GM19025 (cell line): ENCODE results near the gene MLKL.
"Not testable (repeated sequence)": the region's sequence is repeated elsewhere in the genome, so short reads cannot be mapped to it uniquely, and the experiment has no call there.

Experiments
- ATAC-seq: cut with Tn5 transposase; IDR thresholded peaks from one replicate; pipeline ENCODE4 v1.9.1; 2021; ENCODE audit warnings: mild to moderate bottlenecking, low read depth, moderate library complexity; ENCODE audit not compliant: unreplicated experiment

Gene MLKL

DNA sequence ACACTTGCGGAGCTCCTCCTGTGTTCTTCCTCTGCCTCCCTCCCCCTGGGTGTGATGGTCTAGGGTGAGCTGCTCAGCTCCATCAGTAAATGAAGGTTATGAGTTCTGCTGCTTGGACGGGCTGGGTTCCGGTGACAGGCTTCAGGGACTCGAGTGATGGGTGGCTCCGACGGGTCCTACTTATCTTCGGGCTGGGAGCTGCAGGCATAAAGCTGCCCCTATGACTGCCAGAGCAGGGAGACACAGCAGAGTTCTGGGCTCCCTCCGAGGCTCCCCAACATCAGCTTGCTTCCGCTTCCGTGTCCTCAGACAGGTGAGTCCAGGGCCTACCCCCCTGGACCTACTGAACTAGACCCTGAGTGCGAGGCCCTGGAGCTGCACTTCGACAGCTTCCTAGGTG is 11.3 kb upstream of the MLKL start:
- ATAC-seq = no peak

DNA sequence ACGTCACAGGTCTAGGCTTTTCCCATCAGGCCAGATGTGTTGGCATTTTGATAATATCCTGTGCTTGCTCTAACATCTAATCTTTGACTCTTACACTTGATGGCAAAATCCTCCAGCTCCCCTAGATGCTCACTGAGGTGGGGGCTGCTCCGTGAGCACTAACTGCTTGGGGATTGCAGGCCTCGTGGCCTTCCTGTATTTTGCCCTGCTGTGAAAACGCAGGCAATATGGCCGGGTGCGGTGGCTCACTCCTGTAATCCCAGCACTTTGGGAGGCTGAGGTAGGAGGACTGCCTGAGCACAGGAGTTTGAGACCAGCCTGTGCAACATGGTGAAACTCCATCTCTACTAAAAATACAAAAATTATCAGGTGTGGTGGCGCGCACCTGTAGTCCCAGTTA is 9.7 kb upstream of the MLKL start:
- no peak for ATAC-seq

DNA sequence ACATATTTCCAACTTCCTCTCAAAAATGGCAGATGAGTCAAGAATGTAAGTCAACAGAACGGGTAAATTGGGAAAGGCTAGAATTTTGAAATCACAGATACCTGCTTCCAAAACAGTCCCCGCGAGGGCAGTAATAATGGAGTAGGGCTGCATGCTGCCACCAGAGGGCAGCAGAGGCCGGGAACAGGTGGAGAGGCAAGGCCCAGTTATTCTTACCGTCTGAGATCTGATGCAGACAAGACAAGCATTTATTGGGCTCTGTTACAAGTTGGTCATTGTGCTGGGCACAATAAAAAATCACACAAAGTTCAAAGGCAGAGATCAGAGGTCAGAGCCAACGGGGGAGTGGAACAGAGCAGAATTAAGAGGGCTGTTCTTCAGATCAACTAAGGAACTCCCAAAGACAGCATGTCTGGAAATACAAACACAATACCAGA is 8.8 kb upstream of the MLKL start:
- no peak for ATAC-seq

DNA sequence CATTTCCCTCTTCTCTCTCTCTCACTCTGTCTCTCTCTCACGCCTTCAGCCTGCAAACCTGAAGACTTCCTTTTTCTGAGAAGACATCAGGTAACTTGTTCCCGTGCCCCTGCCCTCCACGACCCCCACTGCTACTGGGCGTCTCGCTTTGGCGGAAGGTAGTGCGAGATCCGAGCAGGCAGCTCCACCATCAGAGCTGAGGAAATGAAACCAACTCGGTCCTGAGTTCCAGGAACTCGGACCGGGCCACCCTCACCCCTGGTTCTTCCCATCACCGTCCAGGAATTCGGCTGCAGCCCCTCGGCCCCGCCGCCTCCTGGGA is 585 bp downstream of the MLKL start:
- peak; percentile 21 for ATAC-seq

DNA sequence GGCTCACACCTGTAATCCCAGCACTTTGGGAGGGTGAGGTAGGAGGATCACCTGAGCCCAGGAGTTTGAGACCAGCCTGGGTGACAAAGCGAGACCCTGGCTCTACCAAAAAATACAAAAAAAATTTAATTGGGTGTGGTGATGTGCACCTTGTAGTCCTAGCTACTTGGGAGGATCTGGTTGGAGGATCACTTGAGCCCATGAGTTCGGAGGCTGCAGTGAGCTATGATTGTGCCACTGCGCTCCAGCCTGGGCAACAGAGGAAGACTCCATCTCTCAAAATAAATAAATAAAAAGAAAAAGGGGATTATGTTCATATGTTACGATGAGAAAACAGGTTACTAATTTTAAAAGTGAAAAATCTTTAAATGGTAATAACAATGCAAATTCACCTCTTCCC is 996 bp downstream of the MLKL start:
- ATAC-seq = no peak

DNA sequence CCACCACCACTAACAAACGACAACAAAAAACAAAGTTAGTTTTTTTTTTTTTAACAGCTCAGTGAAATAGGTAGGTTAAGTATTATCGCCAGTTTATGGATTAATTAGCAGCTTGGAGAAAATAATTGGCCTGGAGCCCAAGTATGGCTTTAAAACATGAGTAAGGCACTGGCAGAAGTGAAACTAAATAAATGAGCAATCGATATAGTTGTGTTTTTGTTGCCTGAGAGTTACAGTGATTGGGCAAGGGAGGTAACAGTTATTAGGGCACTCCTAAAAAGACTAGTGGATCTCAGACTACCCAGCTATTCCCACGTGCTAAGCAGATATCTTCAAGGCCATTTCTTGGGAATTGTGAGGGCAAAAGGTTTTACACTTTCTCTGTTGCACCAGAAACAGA is 2.4 kb downstream of the MLKL start:
- ATAC-seq = no peak

DNA sequence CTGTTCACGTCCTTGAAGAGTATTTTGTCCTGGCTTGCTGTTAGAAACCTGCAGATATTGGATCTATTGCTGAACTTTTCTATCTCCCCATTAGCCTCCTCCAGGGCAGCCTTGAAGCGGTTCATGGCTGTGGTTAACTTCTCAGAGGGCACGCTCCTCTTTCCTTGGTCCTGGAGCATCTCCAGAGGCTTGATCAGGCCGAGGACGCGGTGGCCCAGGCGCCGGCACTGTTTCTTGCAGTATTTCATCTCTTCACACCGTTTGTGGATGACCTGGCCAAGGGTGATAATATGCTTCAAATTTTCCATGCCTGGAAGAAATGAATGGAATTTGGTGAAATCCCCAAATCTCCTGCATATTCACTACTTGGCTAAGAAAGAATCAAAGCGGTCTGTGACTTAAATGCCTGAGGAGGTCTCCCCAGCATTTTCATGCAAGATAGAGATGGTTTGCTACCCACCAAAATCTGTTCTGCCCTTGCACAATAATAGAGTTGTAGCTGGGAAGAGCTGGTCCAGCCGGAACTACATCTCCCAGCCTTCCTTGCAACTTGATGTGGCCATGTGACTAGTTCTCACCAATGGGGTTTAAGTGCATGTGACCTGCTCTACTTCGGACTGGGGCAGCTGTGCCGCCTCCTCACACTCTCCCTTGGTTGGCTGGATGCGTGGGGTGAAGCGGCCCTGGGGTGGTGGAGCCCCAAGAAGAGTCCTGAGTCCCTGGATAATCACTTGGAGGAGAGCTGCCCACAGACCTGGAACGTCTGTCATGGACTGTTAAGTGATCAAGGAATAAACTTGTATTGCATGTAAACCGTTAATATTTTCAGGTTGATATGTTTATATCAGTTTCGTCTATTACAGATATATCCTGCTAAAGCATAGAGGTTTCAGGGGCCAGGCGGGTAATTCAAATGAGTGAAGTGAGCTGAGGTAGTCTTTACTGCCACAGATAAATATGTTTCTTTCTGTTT is 4.9 kb downstream of the MLKL start:
- peak; percentile 74 for ATAC-seq

DNA sequence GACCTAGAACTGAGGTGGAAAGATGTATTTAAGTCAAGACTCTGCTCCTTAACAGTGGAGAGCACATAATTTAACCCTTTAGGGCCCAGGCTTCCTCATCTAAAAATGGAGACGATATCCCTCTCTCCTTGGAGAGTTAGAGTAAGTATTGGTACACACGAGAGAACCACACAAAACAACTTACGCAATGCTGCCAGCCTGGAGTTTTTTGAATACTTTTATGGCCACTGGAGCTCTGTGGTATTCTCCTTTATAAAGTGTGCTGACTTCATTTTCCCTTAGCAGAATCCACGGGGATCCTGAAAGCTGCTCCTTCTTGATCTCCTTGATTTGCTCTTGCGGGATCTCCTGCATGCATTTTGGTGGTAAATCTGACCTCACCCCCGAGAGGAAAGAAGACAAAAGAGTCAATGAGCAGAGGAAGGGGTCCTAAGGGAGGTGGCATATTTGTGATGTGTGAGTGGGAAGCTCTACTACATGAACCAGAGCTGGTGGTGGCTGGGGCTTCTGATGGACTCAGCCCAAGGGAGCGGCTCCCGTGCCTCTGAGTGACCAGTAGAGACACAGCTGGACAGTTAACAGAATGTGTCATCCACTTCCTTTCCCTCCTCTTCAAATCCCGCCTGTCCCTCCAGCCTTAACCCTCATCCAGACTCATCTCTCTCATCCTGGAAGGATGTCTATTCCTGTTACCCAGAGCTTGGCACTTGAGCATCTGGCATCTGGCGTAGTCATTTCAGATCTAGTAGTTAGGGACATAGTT is 9.4 kb downstream of the MLKL start:
- ATAC-seq = no peak

DNA sequence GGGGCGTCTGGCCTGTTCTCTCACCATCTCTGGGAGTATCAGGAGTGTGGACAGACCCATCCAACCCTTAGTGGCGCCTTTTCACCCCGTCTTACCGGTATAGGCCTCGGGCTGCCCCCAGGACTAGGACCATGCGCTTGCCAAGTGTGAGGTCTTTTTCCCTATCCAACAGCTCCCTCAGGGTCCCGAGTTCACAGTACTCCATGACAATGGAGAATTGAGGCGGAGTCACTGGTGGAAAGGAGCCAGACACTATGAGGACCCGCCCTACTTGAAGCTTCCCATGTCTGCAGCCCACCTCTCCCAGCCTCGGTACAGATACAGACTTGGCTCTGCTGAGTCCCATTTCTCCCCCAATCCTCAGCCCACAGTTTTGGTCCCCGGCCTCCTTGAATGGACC is 18.1 kb downstream of the MLKL start:
- no peak for ATAC-seq

DNA sequence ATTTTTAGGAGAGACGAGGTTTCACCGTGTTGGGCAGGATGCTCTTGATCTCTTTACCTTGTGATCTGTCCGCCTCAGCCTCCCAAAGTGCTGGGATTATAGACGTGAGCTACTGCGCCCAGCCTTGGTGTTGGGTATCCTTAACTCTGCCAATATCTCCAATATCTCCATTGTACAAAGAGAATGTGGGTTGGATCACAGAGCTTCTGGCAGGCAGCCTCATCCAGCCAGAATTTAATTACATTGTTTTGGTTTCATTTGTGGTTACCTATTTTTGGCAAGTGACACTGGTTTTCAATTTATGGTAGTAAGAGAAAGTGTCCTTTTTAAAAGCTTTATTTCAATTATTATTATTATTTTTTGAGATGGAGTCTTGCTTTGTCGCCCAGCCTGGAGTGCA is 20.0 kb downstream of the MLKL start:
- ATAC-seq = no peak

DNA sequence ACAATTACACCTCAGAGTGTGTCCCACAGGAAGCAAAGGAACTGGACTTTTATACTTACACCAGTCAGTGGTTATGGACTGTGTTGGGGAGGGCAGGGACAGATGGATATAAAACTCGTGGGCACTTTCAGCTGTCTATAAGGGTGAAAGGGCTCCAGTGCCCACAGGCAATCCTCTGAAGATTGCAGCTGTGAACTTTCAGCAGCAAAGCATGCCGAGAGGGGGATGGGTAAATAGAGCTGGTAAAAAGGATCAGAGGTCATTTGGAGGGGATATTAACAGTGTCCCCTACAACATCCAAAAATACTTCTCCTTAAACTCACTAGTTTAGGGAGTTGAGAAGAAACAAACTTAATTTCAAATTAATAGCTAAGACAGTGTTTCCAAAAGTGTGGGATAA is 20.7 kb downstream of the MLKL start:
- ATAC-seq = no peak

DNA sequence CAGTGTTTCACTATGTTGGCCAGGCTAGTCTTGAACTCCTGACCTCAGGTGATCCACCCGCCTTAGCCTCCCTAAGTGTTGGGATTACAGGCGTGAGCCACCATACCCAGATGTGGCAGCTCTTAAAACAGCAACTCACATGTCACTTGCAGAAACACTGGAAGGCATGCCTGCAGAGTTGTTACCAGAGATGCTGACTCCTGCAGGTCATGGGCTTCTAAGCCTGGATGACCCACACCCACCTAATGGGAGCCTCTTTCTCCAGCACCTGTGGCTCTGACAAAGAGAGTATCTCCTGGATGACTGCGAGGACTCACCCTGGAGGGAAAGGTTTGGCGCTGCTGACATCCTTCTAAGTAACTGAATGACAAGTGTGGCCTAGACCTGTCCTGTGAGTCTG is 22.8 kb downstream of the MLKL start:
- no peak for ATAC-seq

DNA sequence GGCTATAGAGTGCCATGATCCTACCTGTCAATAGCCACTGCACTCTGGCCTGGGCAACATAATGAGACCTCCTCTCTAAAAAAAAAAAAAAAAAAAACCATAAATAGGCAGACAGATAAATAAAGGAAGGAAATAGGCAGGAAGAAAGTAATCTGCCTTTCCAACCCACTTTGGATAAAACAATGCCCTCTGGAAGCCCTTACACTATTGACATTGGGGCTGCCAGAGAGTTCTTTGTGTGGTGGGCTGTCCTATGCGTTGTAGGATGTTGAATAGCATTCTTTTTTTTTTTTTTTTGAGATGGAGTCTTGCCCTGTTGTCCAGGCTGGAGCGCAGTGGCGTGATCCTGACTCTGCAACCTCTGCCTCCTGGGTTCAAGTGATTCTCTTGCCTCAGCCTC is 26.8 kb downstream of the MLKL start:
- no peak for ATAC-seq

DNA sequence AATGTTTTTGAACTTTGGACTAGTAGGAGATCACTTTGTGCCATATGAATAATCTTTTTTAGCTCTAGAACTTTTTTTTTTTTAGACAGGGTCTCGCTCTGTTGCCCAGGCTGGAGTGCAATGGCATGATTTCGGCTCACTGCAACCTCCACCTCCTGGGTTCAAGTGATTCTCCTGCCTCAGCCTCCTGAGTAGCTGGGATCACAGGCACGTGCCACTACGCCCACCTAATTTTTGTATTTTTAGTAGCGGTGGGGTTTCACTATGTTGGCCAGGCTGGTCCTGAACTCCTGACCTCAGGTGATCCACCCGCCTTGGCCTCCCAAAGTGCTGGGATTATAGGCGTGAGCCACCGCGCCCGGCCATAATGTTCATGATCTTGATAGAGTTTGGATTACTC is 31.8 kb downstream of the MLKL start:
- ATAC-seq = not testable (repeated sequence)

DNA sequence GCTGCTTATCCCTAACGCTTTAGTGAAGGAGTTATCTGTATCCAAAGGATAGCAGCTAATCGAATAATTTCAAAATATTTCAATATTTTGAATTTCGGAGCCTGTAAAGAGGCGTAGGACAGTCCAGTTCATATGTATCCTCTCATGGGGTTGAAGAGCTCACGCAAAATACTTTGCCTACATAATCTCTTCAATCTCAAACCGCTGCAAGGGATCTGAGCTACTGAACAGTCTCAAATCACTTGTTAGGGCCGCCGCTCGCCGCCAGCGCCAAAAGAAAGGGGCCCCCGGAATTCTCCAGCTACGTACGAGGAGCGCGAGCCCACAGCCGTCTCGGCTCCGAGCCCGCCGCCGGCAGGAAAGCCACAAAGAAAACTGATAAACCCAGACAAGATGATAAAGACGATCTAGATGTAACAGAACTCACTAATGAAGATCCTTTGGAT is 33.4 kb downstream of the MLKL start:
- no peak for ATAC-seq

DNA sequence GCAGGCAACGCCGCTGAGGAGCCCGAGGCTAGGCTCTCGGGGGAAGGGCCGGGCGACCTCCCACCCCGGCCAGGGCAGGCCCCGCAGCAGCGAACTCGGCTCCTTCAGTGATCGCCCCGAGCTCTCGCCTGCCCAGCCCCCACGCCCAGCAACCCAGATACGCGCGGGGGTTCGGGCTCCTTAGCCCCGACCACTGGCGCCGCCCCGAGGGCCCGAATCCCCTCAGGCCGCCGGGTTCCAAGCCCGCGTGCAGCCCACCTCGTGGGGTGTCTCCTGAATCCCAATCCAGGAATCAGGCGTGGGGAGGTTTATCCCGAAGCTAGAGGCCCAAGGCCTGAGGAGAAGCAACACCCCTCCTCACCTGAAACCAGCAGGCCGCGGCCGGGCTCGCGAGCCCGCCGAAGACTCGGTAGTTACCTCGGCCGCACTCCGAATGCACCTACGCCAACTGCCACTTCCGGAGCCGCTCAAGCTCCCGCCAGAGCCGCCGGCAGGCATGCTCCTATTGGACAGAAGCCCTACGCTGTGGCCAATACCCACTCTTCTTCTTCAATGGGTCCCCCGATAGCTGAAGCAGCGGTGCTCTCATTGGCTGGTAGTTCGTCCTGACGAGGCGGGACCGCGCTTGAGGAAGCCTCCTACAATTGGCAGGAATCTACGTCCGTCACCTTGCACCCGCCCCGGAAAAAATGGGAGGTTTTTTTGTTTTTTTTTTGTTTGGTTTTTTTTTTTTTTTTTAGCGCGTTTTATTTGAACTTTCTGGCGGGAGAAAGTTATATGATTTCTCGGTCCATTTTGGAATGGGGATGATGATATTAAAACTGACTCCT is 34.0 kb downstream of the MLKL start, which contains the start of gene RFWD3:
TSS of gene RFWD3 (minus strand) at position 453 of the 830 bp plus-strand sequence. CDS start 5,428 bp downstream, outside the sequence.
- peak; percentile 100 for ATAC-seq

DNA sequence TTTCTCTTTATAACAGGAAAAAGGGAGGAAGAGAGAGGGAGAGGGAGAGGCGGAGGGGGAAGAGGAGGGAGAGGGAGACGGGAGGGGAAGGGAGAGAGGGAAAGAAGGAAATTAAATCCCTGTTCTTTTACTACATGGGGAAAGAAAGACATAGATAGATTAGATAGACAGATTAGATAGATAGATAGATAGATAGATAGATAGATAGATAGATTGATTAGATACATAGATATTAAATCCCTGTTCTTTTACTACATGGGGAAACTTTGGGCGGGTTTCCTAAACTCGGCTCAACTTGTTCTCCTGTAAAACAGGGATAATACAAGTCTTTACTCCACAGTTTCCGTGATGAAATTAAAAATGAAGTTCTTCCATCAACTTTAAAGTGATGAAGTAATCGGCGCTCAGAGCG is 34.6 kb downstream of the MLKL start:
- no peak for ATAC-seq

DNA sequence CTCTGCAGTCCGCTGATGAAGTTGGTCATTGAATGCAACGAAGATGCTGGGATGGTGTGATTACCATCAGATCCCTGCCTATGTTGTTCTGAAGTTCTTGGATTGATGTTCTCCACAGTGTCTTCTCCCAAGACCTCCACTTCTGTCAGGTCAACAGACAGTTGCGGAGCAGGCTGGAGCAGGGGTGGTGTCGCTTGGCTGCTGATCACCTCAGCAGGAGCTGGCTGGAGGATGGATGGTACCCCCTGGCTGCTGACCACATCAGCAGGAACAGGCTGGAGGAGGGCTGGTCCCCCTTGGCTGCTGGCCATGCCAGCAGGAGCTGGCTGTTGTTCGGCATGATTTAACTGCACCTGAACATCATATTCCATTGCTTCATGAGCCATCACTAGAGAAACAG is 39.6 kb downstream of the MLKL start:
- ATAC-seq = no peak

DNA sequence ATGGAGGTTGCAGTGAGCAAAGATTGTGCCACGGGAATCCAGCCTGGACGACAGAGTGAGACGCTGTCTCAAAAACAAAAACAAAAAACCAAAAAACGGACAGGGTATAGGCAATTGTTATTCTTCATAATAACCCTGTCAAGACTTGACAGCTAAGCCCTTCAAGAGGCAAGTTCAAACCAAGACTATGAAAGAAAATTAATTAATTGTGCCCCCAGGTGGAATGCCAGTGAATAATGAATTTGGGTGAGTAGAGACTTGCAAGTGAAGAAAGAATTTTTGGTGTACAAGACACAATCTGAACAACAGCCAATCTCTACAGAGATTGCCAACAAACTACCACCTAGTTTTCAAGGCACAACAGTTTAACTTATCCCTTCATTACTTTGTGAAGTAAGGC is 40.3 kb downstream of the MLKL start:
- no peak for ATAC-seq

DNA sequence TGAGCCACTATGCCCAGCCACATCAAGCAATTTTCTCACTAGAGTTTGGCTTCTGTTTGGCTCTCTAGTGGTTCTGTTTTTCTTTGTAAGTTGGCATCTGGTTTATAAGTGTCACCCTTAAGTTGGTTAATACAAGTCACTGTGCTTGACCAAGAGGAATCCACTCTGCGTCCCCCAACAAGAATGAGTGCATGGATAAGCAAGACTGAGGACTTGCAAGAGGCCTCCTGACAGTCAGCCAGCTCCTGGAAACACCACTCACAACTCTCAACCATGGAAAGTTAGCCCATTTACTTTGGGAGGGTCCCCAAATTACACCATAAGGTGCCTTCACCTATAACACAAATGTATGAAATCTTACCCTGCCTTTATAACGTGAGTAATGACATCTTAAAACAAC is 41.6 kb downstream of the MLKL start:
- no peak for ATAC-seq
